ENCODE results near the gene POLR2J3.
"Not testable (repeated sequence)": the region's sequence is repeated elsewhere in the genome, so short reads cannot be mapped to it uniquely, and the experiment has no call there.

DNA sequence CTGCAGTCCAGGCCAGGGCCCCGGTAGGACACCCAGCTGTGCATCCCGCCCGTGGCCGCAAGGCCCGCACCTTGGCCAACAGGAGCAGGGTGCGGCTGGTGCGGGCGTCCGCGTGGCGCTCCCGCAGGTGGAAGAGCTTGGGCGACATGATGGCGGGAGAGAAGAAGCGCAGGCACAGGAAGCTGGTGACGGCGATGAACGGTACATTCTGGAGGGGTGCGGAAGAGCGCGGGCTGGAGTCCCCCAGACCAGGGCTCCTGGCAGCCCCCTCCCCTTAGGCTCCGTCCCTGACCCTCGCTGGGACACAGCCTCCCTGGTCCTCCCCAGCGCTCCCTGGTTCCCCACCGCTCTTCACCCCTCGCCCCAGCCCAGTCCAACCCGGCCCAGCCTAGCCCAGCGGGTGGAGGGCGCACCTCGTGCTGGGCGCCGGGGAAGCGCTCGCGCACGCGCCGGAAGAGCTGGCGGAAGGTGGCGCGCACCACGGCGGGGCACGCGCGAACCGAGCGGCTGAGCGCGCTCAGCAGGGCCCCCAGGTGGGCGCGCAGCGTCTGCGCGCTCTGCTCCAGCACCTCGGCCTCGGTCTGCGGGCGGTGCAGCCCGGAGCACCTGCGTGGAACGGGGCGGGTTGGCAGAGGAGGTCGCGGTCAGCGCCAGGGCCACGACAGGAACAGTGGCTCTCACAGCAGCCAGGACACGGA is 21.4 kb upstream of the POLR2J3 start:
- not testable (repeated sequence) for TF ChIP-seq CTCF (IDR thresholded peaks at IDR 0.05; ENCODE audit: borderline replicate concordance, extremely low read depth, low read length, poor library complexity, severe bottlenecking); EZH2 (IDR thresholded peaks at IDR 0.05; ENCODE audit: borderline replicate concordance, low read depth, low read length, severe bottlenecking)
